Natural killer cell (primary cell): Measurements from ENCODE around the gene NATD1. TPM values are rescaled to one million over a fixed set of nuclear protein-coding genes. Genes with fewer than 3 reads are reported as not detected.

Experiments
- ATAC-seq, 3 donors: fragments of 150-1000 bp in 2 of 3; fragments of 200-7000 bp in 1 of 3; cut with Tn5 transposase; 1 replicate in 1 of 3; 2 replicates in 2 of 3; pipeline ENCODE4 v1.10.0; 2021; ENCODE audit warnings: mild to moderate bottlenecking in 2 of 3, moderate library complexity in 2 of 3
- DNase-seq, 2 donors: peaks; one replicate each; pipeline versions ENCODE4 v3.0.0 to v3.0.0-alpha.2; 2013 to 2021; ENCODE audit warnings: mixed read lengths in 1 of 2
- H3K27ac ChIP-seq: one replicate; pipeline ENCODE4 v1.5.1; 2013; ENCODE audit warnings: mild to moderate bottlenecking, low read length
- H3K27me3 ChIP-seq: one replicate; pipeline ENCODE4 v1.6.1; 2013; ENCODE audit warnings: low read length; ENCODE audit not compliant: control insufficient read depth, insufficient read depth
- H3K36me3 ChIP-seq: one replicate; pipeline ENCODE4 v1.6.1; 2013; ENCODE audit warnings: low read length; ENCODE audit not compliant: control insufficient read depth, insufficient read depth
- H3K4me1 ChIP-seq: one replicate; pipeline ENCODE4 v1.6.1; 2013; ENCODE audit warnings: low read length; ENCODE audit not compliant: control insufficient read depth, insufficient read depth
- H3K4me3 ChIP-seq: one replicate; pipeline ENCODE4 v1.5.1; 2013; ENCODE audit warnings: low read length
- H3K9me3 ChIP-seq: one replicate; pipeline ENCODE4 v1.6.1; 2013; ENCODE audit warnings: low read length; ENCODE audit not compliant: control insufficient read depth, insufficient read depth
- H3K27ac Mint-ChIP-seq, 2 donors: one replicate each; pipeline ENCODE4 v1.8.0; 2022; ENCODE audit warnings: mild to moderate bottlenecking in 2 of 2, mixed read lengths in 2 of 2, moderate library complexity in 1 of 2
- H3K27me3 Mint-ChIP-seq, 2 donors: one replicate each; pipeline ENCODE4 v1.8.0; 2022; ENCODE audit warnings: low read depth in 2 of 2, mixed read lengths in 2 of 2
- H3K36me3 Mint-ChIP-seq: one replicate; pipeline ENCODE4 v1.8.0; 2022; ENCODE audit warnings: mixed read lengths
- H3K4me1 Mint-ChIP-seq, 2 donors: one replicate each; pipeline ENCODE4 v1.8.0; 2022; ENCODE audit warnings: mixed read lengths in 2 of 2
- H3K4me3 Mint-ChIP-seq: one replicate; pipeline ENCODE4 v1.8.0; 2022; ENCODE audit warnings: mild to moderate bottlenecking, moderate library complexity, mixed read lengths
- H3K9me3 Mint-ChIP-seq, 2 donors: one replicate each; pipeline ENCODE4 v1.8.0; 2022; ENCODE audit warnings: mixed read lengths in 2 of 2
- WGBS: methylation state at CpG from one replicate; pipeline ENCODE4 v1.1.7; 2013; ENCODE audit warnings: missing lambda C conversion rate; ENCODE audit not compliant: insufficient coverage; 5-methylcytosine and 5-hydroxymethylcytosine counted together
- intact Hi-C: fragments of 100-400 bp; cut with micrococcal nuclease; formaldehyde crosslinking; loops from one replicate; pipeline ENCODE4 v1.14.2; 2022
- total RNA-seq, 4 donors: library from RNA; stranded (reverse); fragments of 120-200 nt in 1 of 4; gene quantifications; one replicate each; pipeline versions ENCODE4 v1.2.3 to v1.2.4, GENCODE V29; 2013 to 2022
- TF ChIP-seq, protein P1 (sequence below): fragments of 200-600 bp; IDR thresholded peaks from one replicate; pipeline ENCODE4 v1.8.0; 2022; ENCODE audit warnings: antibody characterized with exemption

Gene NATD1
- total RNA-seq, 3 donors from 2014 or later (not counting 1 experiment from before 2014, with no cell fraction given) = 10.9 to 16.3 (median 14.1) TPM

DNA sequence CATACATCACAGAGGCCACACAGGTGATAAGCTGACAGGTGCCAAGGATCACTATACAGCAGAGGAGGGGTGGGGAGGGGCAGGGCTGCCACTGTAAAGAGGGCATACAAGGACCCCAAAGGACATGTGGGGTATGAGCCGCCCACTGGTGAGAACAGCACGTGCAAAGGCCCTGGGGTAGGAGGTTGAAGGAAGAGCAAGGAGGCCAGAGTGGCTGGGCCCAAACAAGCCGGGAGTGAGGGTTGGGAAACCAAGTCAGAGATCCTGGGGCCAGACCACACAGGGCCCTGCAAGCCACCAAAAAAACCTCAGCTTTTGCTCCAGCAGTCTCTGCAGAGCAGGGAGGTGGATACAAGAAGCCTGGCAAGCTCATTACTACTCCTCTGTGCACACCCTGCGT, 6.5 kb downstream of the NATD1 start:
- TF ChIP-seq, protein P1, sequence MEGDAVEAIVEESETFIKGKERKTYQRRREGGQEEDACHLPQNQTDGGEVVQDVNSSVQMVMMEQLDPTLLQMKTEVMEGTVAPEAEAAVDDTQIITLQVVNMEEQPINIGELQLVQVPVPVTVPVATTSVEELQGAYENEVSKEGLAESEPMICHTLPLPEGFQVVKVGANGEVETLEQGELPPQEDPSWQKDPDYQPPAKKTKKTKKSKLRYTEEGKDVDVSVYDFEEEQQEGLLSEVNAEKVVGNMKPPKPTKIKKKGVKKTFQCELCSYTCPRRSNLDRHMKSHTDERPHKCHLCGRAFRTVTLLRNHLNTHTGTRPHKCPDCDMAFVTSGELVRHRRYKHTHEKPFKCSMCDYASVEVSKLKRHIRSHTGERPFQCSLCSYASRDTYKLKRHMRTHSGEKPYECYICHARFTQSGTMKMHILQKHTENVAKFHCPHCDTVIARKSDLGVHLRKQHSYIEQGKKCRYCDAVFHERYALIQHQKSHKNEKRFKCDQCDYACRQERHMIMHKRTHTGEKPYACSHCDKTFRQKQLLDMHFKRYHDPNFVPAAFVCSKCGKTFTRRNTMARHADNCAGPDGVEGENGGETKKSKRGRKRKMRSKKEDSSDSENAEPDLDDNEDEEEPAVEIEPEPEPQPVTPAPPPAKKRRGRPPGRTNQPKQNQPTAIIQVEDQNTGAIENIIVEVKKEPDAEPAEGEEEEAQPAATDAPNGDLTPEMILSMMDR = no peak
- no peak for ATAC-seq
- Mint-ChIP-seq H3K4me1 (peaks cover 26 to 42% of the 10 kb centered on the region in 2 donors), H3K4me3 (no peak overlapping the region), H3K27me3 (no peaks in the 10 kb centered on the region), H3K27ac (no peak overlapping the region), H3K36me3 (no peaks in the 10 kb centered on the region), H3K9me3 (no peaks in the 10 kb centered on the region)
- 86% methylated on average over 4 of the region's 4 CpGs for WGBS
- Histone ChIP-seq H3K36me3 (peaks cover 5% of the 10 kb centered on the region), H3K27ac (no peak overlapping the region), H3K4me3 (no peak overlapping the region), H3K27me3 (no peaks in the 10 kb centered on the region), H3K9me3 (no peaks in the 10 kb centered on the region), H3K4me1 (peaks cover 4% of the 10 kb centered on the region)
- DNase-seq = no peak
- intact Hi-C loops = no loop called here

DNA sequence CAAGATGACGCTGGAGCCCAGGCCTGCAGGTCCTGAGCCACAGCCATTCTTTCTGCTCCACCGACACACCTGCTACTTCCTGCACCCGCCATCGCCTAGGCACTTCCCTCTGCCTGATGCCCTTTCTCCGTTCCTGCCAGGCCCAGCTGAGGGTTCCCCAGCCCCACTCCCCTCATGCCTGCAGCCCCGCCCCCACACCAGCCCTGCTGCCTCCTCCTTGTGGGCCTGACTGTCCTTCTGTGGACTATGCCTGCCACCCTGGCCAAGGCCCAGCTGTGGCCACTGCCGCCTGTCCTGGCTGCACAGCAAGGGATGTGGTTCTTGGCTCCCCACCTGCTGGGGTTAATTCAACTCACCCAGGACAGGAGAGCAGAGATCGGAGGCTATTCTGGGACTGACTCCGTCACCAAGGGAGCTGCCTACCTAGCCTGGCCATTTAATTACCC, 7.5 kb downstream of the NATD1 start:
- no peak overlapping the region for H3K27ac Mint-ChIP-seq
- ATAC-seq = no peak
- intact Hi-C loops = no loop called here

DNA sequence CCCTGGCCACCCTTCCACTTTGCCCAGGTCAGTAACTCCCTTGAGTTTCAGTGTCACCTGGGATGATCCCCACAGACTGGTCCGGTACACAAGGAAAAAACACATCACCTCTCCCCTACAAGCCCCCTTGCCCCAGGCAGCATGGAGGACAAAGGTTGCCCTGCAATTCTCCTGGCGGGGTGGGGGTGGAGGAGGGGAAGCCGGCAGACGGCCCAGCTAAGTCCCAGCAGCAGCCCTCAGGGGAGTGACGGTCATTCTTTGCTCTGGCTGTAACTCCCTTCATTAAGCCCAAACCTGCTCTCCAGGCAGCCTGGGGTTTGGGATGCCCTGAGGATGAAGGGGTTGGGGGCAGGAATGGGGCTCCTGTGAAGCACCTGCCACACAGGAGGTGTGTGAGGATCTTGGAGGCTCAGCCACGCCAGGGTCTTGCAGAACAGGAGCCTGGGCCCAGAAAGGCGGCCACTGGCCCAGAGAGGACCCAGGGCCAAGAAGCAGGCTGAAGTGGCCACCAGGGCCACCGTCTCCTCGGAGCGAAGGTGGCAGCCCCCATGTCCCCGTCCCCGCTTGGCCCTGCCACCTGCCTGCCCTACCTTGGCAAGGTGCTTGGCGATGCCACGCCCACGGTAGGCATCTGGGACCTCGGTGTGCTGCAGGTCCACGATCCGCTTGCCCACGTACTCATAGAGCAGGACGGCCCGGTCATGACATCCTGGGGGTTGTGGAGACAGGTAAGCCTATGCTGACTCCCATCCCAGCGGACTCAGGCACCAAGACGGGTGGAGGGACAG, 9.5 kb downstream of the NATD1 start:
- intact Hi-C loops = no loop called here
- Histone ChIP-seq H3K27me3 (no peaks in the 10 kb centered on the region), H3K27ac (no peak overlapping the region), H3K4me3 (no peak overlapping the region), H3K4me1 (no peaks in the 10 kb centered on the region), H3K9me3 (no peaks in the 10 kb centered on the region), H3K36me3 (peaks cover 5% of the 10 kb centered on the region)
- no peaks in the 10 kb centered on the region for H3K9me3 Mint-ChIP-seq
- H3K36me3 Mint-ChIP-seq = no peaks in the 10 kb centered on the region
- TF ChIP-seq, protein P1 = no peak
- H3K27ac Mint-ChIP-seq = no peak overlapping the region
- H3K4me1 Mint-ChIP-seq = peaks cover 11 to 17% of the 10 kb centered on the region in 2 donors
- WGBS = 89% methylated on average over 22 of the region's 23 CpGs
- no peak for ATAC-seq
- no peaks in the 10 kb centered on the region for H3K27me3 Mint-ChIP-seq
- DNase-seq = no peak
- no peak overlapping the region for H3K4me3 Mint-ChIP-seq

More for the DNA sequence above, 7.5 kb downstream of the NATD1 start:
- H3K4me3 ChIP-seq = no peak overlapping the region
- Mint-ChIP-seq H3K36me3 (no peaks in the 10 kb centered on the region), H3K4me3 (no peak overlapping the region), H3K9me3 (no peaks in the 10 kb centered on the region), H3K4me1 (peaks cover 24 to 32% of the 10 kb centered on the region in 2 donors), H3K27me3 (no peaks in the 10 kb centered on the region)
- no peaks in the 10 kb centered on the region for H3K9me3 ChIP-seq
- H3K27ac ChIP-seq = no peak overlapping the region
- DNase-seq = no peak
- H3K27me3 ChIP-seq = no peaks in the 10 kb centered on the region
- 57% methylated on average over 9 of the region's 9 CpGs for WGBS
- TF ChIP-seq, protein P1 = no peak
- H3K4me1 ChIP-seq = no peaks in the 10 kb centered on the region
- peaks cover 5% of the 10 kb centered on the region for H3K36me3 ChIP-seq
